K562 (cell line): ENCODE data around the gene ZKSCAN4. TPM values are rescaled to one million over a fixed set of nuclear protein-coding genes. Genes with fewer than 3 reads are reported as not detected.
A peak's percentile ranks its signal among the peaks of the same experiment; 100 is the strongest.

Source experiments
- ATF2 ChIP-seq: sonication (generic); formaldehyde crosslinking; IDR thresholded peaks from 2 replicates; pipeline ENCODE4 v1.8.1; 2022; ENCODE audit warnings: missing genetic modification reagents
- CAMTA2 ChIP-seq: fragments of 250-450 bp; sonication (Bioruptor Pico); conservative IDR thresholded peaks from 2 replicates; pipeline ENCODE4 v1.5.1; 2022
- E2F3 ChIP-seq: fragments of 250-450 bp; sonication (Bioruptor Pico); IDR thresholded peaks from 2 replicates; pipeline ENCODE4 v1.4.0; 2020; ENCODE audit warnings: mild to moderate bottlenecking
- EWSR1 ChIP-seq: fragments of 450-650 bp; IDR thresholded peaks from 2 replicates; pipeline ENCODE4 v1.6.1; 2018; ENCODE audit warnings: borderline replicate concordance, mild to moderate bottlenecking, low read depth, moderate library complexity; ENCODE audit not compliant: partially characterized antibody
- HES1 ChIP-seq: fragments of 450-650 bp; IDR thresholded peaks from 2 replicates; pipeline ENCODE4 v1.6.1; 2016; ENCODE audit warnings: low read depth, mild to moderate bottlenecking, moderate library complexity
- MGA ChIP-seq: fragments of 450-650 bp; IDR thresholded peaks from 2 replicates; pipeline ENCODE4 v1.6.1; 2016; ENCODE audit warnings: mild to moderate bottlenecking, moderate library complexity
- NR4A1 ChIP-seq, 2 experiments: fragments of 250-450 bp in 1 of 2; fragments of 450-650 bp in 1 of 2; sonication (Bioruptor Pico) in 1 of 2; IDR thresholded peaks; 2 replicates each; pipeline versions ENCODE4 v1.4.0 to v1.6.1; 2016 to 2020; ENCODE audit warnings: mild to moderate bottlenecking in 2 of 2, missing compliant biosample characterization in 1 of 2, missing genetic modification characterization in 1 of 2, moderate library complexity in 1 of 2
- PHF20 ChIP-seq: fragments of 450-650 bp; IDR thresholded peaks from 2 replicates; pipeline ENCODE4 v1.6.1; 2018; ENCODE audit not compliant: partially characterized antibody
- RBFOX2 ChIP-seq: fragments of 200-400 bp; formaldehyde crosslinking; IDR thresholded peaks from 2 replicates; pipeline ENCODE4 v1.6.1; 2017; ENCODE audit warnings: low read depth, mild to moderate bottlenecking, low read length, moderate library complexity
- ZC3H11A ChIP-seq: IDR thresholded peaks from 2 replicates; pipeline ENCODE4 v1.6.1; 2012; ENCODE audit warnings: low read depth, low read length, improper control_type of control experiment
- ZNF280A ChIP-seq: fragments of 450-650 bp; IDR thresholded peaks from 2 replicates; pipeline ENCODE4 v1.6.1; 2018; ENCODE audit warnings: mild to moderate bottlenecking, low read depth; ENCODE audit not compliant: partially characterized antibody
- polyA plus RNA-seq, 8 experiments: library from polyadenylated mRNA; depleted of rRNA in 4 of 8; stranded (reverse) in 5 of 8; unstranded in 3 of 8; fragments of >200 nt; fragmentation: Nextera tagmentation in 2 of 8; fragmentation: Illumina TruSeq in 1 of 8; extraction: Ambion mirVana in 2 of 8; extraction: Trizol in 1 of 8; gene quantifications; 2 replicates each; pipeline versions ENCODE4 v1.2.1 to v1.2.3, GENCODE V29; 2011 to 2014; ENCODE audit warnings: inconsistent platforms in 1 of 8, missing spikeins in 1 of 8
- total RNA-seq, 7 experiments: library from RNA; depleted of rRNA in 6 of 7; stranded (reverse); fragments of >200 nt in 6 of 7; fragmentation: Illumina TruSeq in 2 of 7; extraction: Trizol in 2 of 7; gene quantifications; 2 replicates each; pipeline versions ENCODE4 v1.2.1 to v1.2.3, GENCODE V29; 2011 to 2021; ENCODE audit warnings: low replicate concordance in 1 of 7

ZKSCAN4 gene
- total and polyA plus RNA-seq, 9 of the 15 experiments (the other 6 are each of a cell fraction or from before 2014, with no cell fraction given) = 1.2 to 5.3 (median 4.7) TPM

GRCh38 chr6:28218312-28219248 lies 33.5 kb downstream of the ZKSCAN4 start (continued):
- TF ChIP-seq NR4A1 (CRISPR knock-in tag; IDR thresholded peaks at IDR 0.05) (no peak), NR4A1 (tag; IDR thresholded peaks at IDR 0.05) (no peak), ZNF280A (no peak), RBFOX2 (peak; percentile 86), HES1 (no peak), PHF20 (peak; percentile 56), EWSR1 (no peak), CAMTA2 (CRISPR knock-in tag) (no peak), MGA (peak; percentile 96), ZC3H11A (no peak), E2F3 (CRISPR knock-in tag) (no peak), ATF2 (CRISPR knock-in tag) (no peak)
